AG20443 (cell line): Measurements from ENCODE around the gene MTMR12.

Source experiments
- DNase-seq: peaks from one replicate; pipeline ENCODE4 v3.0.0; 2012; ENCODE audit warnings: low spot score, mixed read lengths

The MTMR12 gene, protein sequence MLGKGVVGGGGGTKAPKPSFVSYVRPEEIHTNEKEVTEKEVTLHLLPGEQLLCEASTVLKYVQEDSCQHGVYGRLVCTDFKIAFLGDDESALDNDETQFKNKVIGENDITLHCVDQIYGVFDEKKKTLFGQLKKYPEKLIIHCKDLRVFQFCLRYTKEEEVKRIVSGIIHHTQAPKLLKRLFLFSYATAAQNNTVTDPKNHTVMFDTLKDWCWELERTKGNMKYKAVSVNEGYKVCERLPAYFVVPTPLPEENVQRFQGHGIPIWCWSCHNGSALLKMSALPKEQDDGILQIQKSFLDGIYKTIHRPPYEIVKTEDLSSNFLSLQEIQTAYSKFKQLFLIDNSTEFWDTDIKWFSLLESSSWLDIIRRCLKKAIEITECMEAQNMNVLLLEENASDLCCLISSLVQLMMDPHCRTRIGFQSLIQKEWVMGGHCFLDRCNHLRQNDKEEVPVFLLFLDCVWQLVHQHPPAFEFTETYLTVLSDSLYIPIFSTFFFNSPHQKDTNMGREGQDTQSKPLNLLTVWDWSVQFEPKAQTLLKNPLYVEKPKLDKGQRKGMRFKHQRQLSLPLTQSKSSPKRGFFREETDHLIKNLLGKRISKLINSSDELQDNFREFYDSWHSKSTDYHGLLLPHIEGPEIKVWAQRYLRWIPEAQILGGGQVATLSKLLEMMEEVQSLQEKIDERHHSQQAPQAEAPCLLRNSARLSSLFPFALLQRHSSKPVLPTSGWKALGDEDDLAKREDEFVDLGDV

DNA sequence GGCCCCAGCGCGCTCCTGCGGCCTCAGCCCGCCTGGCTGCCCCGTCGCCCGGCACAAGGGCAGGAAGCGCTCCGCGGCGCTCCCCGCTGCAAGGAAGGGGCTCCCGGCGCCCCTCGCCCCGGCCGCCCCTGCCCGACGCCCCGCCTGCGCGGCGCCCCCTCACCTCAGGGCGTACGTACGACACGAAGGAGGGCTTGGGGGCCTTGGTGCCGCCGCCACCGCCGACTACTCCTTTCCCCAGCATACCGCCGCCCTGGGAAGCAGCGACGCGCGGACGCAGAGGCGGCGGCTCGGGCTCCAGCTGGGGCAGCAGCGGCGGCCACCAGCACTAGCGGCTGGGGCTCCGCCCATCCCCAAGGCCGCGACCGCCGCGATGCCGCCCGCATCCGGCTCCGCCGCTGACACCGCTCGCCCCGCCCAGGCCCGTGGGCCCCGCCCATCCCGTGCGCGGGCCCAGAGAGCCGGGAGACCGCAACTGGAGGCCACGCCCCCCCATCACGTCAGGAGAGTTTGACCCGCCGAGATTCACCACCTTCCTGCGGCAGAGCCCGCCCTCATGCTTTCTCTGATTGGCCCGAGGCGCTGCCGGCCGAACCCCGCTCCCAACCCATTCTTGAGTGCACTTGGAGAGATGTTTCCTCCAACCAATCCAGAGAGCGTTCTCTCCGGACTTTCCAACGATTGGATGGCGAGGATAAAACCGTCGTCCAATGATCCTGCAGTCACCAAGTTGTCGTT is at the start of gene MTMR12:
Gene MTMR12 (minus strand): TSS at position 345 of the 738 bp plus-strand sequence. CDS start 101 bp downstream, at position 244.
- DNase-seq = peak; percentile 99

DNA sequence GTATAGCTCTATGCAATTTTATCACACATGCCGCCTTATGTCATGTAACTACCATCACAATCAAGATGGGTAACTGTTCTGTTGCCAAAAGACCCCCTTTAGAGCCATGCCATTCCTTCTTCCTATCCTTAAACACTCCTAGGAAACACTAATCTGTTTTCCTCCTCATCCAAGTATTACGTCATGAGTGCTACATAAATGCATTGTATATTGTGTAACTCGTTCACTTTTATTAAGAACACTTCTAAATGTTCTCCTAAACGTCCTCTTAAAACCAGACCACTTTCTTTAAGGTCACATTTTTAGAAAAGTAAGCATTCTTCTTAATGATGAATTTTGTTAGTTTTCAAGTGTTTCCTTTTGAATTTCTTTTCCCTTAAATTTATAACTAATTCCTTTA is 49.8 kb upstream of the MTMR12 start:
- no peak for DNase-seq

DNA sequence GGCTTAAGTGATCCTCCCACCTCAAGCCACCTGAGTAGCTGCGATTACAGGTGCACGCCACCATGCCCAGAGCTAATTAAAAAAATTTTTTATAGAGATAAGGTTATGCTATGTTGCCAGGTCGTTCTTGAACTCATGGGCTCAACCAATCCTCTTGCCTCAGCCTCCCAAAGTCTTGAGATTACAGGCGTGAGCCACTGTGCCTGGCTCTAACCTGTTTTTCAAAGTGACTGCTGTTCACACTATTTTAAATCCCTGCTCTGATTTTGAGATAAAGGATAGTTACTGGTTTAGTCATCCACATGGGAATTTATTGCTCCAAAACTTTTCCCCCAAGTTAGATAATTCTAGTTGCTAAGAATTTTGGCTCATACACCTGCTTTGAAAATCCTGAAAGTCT is 48.2 kb upstream of the MTMR12 start:
- DNase-seq = no peak

DNA sequence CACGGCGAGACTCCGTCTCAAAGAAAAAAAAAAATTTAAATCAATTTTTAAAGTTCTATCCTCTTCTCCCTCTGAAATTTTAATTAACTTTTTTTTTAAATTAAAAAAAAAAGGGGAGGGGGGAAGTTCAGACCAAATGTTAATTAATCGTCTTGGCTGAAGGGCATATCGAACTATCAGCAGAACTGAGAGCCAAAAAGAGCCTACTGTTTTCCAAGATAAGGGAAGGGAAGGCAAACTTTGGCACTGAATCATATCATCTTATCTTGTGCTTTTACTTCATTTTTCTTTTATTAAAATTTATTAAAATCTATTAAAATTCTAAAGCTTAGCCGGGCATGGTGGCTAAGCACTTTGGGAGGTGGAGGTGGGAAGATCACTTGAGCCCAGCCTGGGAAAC is 45.9 kb upstream of the MTMR12 start:
- no peak for DNase-seq

DNA sequence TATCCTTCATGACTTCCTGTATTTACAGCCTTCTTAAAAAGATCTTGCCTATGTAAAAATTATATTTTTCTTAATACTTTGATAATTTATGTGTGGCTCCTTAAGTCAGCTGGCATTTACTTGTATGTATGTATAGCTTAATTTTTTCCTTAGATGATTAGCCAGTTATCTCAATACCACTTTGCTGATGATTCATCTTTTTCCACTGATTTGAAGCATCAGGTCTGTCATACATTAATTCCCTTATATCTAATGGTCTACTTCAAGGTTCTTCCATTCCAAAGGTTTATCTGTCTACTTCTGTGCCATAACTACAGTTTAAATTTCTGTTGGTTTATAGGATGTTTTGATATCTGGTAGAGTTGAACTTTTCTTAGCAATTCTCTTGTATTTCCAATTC is 44.9 kb upstream of the MTMR12 start:
- no peak for DNase-seq

DNA sequence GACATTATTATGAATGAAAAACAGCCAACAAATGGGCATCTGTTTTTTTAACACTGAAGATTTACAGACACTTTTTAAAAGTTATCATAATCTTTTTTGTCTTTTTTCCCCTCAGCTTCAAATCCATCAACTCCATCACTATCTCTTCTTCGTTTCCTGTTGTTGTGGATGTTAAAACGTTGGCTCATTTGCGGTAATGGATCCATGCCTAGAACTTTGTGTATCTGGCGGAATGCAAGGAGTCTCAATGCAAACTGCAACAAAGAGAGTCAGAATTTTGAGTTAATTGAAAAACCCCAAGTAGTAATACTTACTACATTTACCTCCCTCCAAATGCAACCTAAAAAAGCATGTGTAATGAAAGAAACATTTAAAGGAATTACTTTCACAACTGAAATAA is 42.9 kb upstream of the MTMR12 start:
- no peak for DNase-seq

DNA sequence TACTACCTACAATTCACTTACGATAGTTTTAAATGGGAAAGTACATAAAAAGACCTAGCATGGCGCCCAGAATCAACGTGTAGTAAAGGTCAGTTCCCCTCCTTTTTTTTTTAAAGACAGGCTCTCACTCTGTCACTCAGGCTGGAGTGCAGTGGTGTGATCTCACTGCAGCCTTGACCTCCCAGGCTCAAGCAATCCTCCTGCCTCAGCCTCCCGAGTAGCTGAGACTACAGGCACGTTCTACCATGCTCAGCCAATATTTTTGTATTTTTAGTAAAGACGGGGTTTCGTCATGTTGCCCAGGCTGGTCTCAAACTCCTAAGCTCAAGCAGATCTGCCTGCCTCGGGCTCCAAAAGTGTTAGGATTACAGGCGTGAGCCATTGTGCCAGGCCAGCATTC is 40.7 kb upstream of the MTMR12 start:
- no peak for DNase-seq

DNA sequence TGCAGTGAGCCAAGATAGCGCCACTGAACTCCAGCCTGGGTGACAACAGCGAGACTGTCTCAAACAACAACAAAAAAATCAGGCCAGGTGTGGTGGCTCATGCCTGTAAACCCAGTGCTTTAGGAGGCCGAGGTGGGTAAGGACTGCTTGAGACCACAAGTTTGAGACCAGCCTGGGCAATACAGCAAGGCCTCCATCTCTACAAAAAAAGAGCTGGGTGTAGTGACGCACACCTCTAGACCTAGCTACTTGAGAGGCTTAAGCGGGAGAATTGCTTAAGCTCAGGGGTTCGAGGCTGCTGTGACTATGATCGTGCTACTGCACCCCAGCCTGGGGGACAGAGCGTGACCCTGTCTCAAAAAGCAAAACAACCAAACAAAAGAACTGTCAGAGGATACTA is 39.9 kb upstream of the MTMR12 start:
- DNase-seq = no peak

DNA sequence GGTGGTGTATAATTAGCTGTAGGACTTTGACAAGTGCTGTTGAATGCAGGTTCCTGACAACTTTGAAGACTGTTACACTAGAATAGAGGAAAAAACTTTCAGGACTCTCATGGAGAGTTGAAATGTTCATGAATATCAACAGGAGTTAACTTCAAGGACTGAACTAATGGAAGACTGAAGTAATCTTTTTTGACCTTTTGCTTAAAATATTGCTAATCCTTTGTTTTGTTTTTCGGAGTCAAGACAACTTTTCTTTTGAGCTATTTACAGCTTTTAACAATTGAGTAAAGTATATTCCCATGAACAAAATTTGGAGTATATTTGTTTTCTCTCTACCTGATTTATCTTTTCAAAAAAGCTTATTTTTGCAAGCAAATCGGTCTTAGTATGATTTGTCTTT is 34.1 kb upstream of the MTMR12 start:
- DNase-seq = no peak

DNA sequence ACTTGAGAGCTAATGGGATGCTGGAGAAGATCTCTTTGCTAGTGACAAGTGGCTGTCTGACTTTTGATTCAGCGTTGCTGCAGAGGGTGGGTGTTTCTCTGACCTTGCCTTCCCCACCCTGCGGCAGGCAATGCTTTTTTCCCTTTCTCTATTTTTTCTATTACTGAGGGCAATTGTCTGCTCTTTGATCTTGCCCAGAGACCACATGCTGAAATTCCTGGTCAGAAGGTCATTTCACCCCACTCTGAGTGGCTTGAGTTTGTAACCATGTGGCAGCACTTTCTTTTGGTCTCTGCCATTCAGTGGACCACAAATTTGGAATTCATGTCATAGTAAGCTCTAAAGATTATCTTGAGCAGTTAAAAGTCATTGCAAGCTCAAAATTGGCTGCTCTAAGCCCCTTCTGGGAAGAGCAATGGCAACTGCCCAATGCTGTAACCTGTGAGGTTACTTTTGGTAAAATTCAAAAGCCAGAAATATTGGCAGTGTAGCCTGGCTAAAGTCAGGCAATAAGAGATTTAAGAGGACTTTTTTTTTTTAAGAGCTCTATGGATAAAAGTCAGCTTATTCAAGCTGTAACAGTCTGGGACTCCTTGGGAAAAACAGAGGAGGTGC is 30.4 kb upstream of the MTMR12 start:
- no peak for DNase-seq

DNA sequence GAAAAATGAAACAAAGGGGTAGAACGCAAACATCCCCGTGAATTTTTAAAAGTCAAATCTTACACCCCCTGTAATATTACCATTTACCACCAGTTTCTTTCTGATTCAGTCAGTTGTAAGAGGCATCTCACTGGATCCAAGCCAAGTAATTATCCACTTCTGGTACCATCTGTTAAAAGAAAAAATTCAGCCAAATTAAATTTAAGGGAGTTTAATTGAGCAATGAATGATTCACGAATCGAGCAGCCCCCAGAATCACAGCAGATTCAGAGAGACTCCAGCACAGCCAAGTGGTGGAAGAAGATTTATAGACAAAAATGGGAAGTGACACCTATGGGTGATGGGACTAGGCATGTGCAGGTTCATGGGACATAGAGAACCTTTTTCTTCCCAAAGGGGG is 29.9 kb upstream of the MTMR12 start:
- no peak for DNase-seq

DNA sequence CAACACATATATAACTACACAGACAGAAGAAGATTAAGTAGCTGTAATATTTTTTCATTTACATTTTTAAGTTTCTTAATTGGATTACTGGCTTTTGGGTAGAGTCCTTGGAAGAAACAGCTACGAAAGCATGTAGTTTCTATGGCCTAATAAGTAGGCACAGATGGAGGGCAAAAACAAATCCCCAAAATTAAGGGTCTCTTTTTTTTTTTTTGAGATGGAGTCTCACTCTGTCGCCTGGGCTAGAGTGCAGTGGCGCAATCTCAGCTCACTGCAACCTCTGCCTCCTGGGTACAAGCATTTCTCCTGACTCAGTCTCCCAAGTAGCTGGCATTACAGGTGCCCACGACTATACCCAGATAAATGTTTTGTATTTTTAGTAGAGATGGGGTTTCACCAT is 27.1 kb upstream of the MTMR12 start:
- DNase-seq = no peak

DNA sequence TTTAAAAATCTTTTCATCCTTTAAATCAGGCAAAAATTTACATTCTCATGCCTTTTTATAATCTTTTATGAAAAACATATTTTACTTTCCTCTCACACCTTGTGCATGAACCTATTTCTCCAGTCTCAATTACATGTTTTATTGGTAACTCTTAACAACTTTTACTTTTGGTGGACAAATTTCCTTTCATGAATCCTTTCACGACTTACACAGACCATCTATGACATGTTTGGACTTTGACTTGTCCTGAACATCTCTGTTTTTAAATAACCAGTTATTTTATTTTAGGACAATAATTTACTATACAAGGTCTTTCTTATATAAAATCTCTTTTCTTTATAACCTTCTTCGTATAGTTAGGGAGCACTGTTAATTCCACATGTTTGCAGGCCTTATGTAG is 26.5 kb upstream of the MTMR12 start:
- DNase-seq = no peak

DNA sequence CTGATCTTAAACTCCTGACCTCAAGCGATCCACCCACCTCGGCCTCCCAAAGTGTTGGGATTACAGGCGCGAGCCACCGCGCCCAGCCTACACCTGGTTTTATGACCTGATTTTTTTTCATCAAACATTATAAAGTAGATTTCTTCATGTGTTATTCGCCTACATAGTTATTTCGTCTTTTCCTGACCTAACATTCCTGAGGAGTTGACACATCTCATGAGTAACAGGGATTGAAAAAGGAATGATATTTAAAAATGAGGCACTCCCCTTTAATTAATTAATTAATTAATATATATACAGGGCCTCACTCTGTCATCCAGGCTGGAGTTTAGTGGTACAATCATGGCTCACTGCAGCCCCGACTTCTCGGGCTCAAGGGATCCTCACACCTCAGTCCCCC is 20.2 kb upstream of the MTMR12 start:
- no peak for DNase-seq

DNA sequence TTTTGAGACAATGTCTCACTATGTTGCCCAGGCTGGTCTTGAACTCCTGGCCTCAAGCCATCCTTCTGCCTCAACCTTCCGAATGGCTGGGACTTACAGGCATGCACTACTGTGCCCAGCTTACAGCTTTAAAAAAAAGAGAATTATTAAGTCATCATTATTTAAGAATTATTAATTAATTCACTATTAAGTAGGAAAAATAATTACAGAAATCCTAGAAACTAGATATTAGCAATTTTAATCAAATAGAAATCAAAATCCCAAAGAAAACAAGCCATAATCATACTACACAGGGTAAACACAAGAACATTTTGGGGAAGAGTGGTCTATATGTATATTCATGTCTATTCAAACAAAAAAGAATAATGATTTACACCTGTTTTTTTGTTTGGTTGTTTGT is 19.6 kb upstream of the MTMR12 start:
- DNase-seq = no peak

DNA sequence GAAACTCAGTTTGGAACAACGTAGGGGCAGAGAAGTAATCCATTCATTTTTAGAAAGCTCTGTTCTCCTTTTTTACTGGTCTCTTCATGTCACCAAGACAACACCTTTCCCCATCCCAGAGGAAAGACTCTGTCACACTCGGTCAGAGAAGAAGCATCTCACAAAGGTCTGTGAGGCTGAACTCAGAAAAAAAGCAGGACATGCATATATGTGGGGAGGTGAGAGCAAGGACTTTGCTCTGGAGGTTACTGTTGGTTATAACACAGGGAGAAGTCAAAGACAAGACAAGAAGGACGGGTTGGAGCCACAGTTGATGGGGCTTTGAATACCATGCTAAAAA is 19.2 kb upstream of the MTMR12 start:
- no peak for DNase-seq

DNA sequence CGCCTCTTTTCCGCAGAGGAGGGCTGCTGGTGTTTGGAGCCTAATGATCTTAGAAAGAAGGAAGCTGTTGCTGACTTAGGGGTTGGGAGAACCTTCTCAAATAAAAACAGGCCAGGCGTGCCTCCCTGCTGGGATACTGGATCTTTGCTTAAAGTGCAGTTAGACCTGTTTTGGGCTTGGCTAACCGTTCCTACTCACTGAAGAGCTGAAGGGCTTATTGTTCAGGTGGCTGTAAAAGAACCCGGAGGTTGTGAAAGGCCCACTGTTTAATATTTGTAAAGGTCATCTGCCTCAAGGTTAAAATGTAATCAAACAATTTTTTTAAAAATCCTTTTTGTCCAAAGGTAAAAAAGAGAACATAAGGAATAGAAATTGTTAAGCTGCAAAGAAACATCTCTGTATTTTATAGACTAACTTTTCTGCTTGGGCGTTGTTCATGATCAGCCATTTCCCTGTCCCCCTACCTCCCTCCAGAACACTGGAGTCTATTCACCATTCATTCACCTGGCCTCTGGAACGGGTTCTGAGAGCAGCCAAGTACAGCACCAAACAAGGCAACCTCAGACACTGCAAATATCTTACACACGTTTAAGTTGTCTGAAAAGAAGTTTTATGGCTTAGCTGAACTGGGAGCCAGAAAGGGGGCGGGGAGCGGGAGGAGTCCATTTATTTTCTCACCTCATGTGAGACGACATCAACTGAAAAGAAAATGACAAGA is 18.6 kb upstream of the MTMR12 start:
- DNase-seq = no peak

DNA sequence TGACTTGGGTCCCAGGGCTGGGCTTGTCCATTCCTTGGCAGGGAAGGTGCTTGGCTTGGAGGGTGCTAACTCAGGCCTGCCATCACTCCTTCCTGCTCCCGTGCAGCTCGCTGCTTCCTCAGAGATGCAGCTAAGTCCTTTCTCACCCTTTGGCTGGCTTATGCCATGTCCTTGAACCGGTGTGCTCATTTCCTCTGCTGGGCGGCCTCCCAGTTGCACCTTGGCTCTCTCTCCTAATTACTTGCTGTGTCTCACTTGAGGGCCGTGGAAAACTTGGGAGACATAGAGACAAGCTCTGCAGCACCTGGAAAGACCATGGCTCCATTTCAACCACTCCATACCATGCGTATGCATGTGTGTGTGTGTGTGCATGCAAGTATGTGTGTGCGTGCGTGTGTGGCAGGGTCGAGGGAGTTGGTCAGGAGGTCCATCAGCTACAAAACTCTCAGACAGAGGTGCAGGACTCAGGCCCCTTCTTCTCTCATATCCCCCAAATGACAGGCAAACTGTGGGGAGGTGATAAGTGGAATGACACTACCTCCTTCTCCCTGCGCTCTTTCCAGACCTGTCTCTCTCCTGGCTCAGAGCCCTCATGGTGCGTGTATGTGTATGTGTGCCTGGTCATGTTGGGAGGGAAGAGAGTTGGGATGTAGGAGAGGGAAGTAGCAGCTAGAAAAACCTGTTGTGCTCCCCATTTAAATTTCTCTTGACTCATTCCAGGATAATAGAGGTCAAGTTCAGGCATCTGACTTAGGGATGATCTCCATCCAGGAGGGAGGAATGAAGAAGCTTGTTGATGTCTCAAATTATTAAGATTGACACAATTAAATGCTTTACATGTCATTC is 17.6 kb upstream of the MTMR12 start:
- no peak for DNase-seq

DNA sequence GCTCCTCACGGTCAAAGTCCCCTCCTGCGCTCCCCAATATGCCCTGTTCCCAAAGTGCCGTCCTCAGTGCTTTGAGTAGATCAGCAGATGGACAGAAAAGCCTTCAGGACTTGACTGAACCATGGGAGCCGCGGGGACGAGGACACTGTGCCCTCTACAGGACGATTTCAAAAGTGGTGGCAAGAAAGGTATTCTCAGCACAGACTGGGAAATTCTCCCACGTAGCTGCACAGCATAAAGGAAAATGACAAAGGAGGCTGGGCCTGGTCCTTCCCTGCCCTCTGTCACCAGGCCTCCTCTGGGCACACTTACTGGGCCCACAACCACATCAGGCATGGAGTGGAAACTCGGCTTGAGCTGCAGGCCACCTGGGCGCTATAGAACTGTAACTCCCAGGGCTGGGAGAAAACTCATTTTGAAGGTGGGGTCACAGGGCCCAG is 16.7 kb upstream of the MTMR12 start:
- peak; percentile 90 for DNase-seq

DNA sequence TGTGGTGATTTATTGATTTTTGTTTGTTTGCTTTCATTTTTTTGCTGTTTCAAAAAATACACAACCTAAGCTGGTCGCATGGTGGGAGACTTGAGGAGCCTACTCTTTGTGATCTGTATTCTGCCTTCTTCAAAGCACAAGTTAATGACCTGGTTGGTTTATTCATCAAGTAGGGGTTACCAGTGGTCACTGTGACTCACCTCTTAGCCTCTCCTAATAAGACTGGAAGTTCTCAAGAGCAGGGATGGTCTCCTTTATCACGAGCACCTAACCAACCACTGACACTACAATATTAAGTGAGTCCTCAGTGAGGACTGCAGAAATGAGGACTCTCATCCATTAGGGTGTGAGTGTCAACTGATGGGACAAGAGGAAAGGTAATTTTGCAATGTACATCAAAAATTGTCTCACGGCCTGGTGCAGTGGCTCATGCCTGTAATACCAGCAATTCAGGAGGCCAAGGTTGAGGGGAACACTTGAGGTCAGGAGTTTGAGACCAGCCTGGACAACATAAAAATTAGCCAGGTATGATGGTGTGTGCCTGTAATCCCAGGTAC is 13.6 kb upstream of the MTMR12 start:
- peak; percentile 17 for DNase-seq

DNA sequence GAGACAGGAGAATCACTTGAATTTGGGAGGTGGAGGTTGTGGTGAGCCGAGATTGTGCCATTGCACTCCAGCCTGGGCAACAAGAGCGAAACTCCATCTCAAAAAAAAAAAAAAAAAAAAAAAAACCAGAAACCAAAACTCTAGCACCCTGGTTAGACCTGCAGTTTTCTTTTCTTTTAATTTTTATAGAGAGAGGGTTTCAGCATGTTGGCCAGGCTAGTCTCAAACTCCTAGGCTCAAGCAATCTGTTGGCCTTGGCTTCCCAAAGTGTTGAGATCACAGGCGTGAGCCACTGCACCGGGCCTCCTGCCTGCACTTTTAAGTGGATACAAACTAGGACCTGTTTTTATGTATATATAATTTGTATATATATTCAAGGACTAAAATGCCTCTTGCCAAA is 12.9 kb upstream of the MTMR12 start:
- no peak for DNase-seq
